ENCODE measurements around the gene ERICH4.
"Not testable (repeated sequence)": the region's sequence is repeated elsewhere in the genome, so short reads cannot be mapped to it uniquely, and the experiment has no call there.

The ERICH4 gene

DNA sequence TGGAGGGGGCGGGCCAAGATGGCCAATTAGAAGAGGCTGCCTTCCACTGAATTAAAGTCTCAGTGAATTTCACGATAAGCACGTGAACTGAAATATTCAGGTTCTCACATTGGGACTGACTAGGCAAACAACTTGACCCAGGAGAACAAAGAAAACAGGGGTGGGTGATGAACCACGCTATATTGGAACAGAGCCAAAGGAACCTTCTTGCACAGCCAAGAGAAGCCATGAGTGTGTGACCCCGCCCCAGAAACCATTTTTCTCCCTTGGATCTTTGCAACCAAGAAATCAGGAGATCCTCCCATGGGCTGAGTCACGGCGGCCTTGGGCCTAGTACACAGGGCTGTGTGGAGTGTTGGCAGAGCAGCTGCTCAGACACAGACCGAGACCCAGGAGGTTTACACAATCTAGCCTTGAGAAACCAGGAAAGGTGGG lies 36.8 kb downstream of the ERICH4 start:
- DNase-seq, result no peak

DNA sequence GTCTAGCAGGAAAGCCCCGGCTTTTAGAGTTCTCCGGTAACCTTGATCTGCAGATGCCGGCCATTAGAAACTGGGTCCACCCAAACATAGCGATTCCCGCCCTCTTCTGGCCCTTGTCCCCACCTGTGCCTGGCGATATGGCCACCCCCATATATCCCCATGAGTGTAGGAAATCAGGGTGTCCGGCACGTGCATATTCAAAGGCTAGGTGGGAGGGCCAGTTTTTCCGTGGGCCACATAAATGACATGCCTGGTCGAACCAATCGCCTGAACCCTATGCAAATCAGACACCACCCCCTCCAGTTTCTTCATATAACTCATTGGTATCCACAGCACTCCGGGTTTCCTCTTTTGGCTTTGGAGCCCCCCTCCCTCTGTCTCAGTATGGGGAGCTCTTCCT lies 37.4 kb downstream of the ERICH4 start:
- DNase-seq, result no peak

DNA sequence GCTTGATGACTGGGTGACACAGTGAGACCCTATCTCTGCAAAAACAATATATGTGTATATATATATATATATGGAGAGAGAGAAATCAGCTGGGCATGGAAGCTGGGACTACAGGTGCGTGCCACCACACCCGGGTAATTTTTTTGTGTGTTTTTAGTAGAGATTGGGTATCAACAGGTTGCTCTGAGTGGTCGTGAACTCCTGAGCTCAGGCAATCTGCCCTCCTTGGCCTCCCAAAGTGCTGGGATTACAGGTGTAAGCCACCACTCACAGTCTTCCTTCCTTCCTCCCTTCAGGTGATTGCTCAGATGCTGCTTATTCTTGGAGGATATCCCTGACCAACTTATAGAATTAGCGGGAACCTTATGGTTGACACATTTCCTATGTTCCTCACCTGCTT lies 41.9 kb downstream of the ERICH4 start:
- no peak for DNase-seq

GRCh38 chr19:41486953-41487352 lies 44.0 kb downstream of the ERICH4 start:
- DNase-seq, result not testable (repeated sequence)

- no peak for DNase-seq
Measured at GRCh38 chr19:41492843-41493242, 49.9 kb downstream of the ERICH4 start.
